Erythroblast (primary cell): ENCODE results near the gene C22orf23.

Source experiments
- GATA1 ChIP-seq: IDR thresholded peaks from 2 replicates; pipeline ENCODE4 v1.6.1; 2011; ENCODE audit warnings: low read depth, mild to moderate bottlenecking, control low read depth, low read length, moderate library complexity
- POLR2A ChIP-seq: IDR thresholded peaks from 2 replicates; pipeline ENCODE4 v1.6.1; 2011; ENCODE audit warnings: mild to moderate bottlenecking, low read length

- no peak for TF ChIP-seq POLR2A
- no peak for TF ChIP-seq GATA1
Observed at GRCh38 chr22:37918580-37919270, 34.7 kb downstream of the C22orf23 start.
